Measurements from ENCODE around the gene ITPK1.
A peak's percentile ranks its signal among the peaks of the same experiment; 100 is the strongest.

The ITPK1 gene

GRCh38 chr14:92959189-92959531, 156.6 kb downstream of the ITPK1 start:
- no peak for DNase-seq
- in situ Hi-C loops (cut with HindIII; ENCODE audit: low pct_ligation_motif_present, low pct_unique_long_range_greater_than_20kb, low sequenced_read_pairs), result no loop called here

- no peak for DNase-seq
- in situ Hi-C loops (cut with HindIII; ENCODE audit: low pct_ligation_motif_present, low pct_unique_long_range_greater_than_20kb, low sequenced_read_pairs), result no loop called here
Measured at GRCh38 chr14:92958373-92959188, 157.1 kb downstream of the ITPK1 start.

- DNase-seq, result no peak
- in situ Hi-C loops (cut with HindIII; ENCODE audit: low pct_ligation_motif_present, low pct_unique_long_range_greater_than_20kb, low sequenced_read_pairs), result no loop called here
Measured at GRCh38 chr14:92956961-92957360, 158.8 kb downstream of the ITPK1 start.

- in situ Hi-C loops (cut with HindIII; ENCODE audit: low pct_ligation_motif_present, low pct_unique_long_range_greater_than_20kb, low sequenced_read_pairs), result no loop called here
- DNase-seq, result no peak
Measured at GRCh38 chr14:92955381-92955780, 160.3 kb downstream of the ITPK1 start.

- in situ Hi-C loops (cut with HindIII; ENCODE audit: low pct_ligation_motif_present, low pct_unique_long_range_greater_than_20kb, low sequenced_read_pairs), result no loop called here
- no peak for DNase-seq
Measured at GRCh38 chr14:92954933-92955332, 160.8 kb downstream of the ITPK1 start.

GRCh38 chr14:92953526-92953925, 162.2 kb downstream of the ITPK1 start:
- no peak for DNase-seq
- in situ Hi-C loops (cut with HindIII; ENCODE audit: low pct_ligation_motif_present, low pct_unique_long_range_greater_than_20kb, low sequenced_read_pairs), result no loop called here

GRCh38 chr14:92952481-92953298, 163.0 kb downstream of the ITPK1 start:
- DNase-seq, result no peak
- in situ Hi-C loops (cut with HindIII; ENCODE audit: low pct_ligation_motif_present, low pct_unique_long_range_greater_than_20kb, low sequenced_read_pairs), result no loop called here

GRCh38 chr14:92951912-92952471, 163.7 kb downstream of the ITPK1 start:
- in situ Hi-C loops (cut with HindIII; ENCODE audit: low pct_ligation_motif_present, low pct_unique_long_range_greater_than_20kb, low sequenced_read_pairs), result no loop called here
- peak; percentile 57 for DNase-seq

- in situ Hi-C loops (cut with HindIII; ENCODE audit: low pct_ligation_motif_present, low pct_unique_long_range_greater_than_20kb, low sequenced_read_pairs), result no loop called here
- no peak for DNase-seq
Measured at GRCh38 chr14:92951261-92951660, 164.5 kb downstream of the ITPK1 start.

GRCh38 chr14:92950773-92951172, 165.0 kb downstream of the ITPK1 start:
- DNase-seq, result no peak
- in situ Hi-C loops (cut with HindIII; ENCODE audit: low pct_ligation_motif_present, low pct_unique_long_range_greater_than_20kb, low sequenced_read_pairs), result no loop called here

GRCh38 chr14:92950193-92950540, 165.6 kb downstream of the ITPK1 start:
- DNase-seq, result no peak
- in situ Hi-C loops (cut with HindIII; ENCODE audit: low pct_ligation_motif_present, low pct_unique_long_range_greater_than_20kb, low sequenced_read_pairs), result no loop called here

GRCh38 chr14:92949496-92950192, 166.1 kb downstream of the ITPK1 start:
- DNase-seq, result no peak
- in situ Hi-C loops (cut with HindIII; ENCODE audit: low pct_ligation_motif_present, low pct_unique_long_range_greater_than_20kb, low sequenced_read_pairs), result loop anchor here (25.0 kb wide), 1 partner anchor 188 kb away; no protein-coding TSS in a partner anchor

GRCh38 chr14:92948647-92949046, 167.1 kb downstream of the ITPK1 start:
- no peak for DNase-seq
- in situ Hi-C loops (cut with HindIII; ENCODE audit: low pct_ligation_motif_present, low pct_unique_long_range_greater_than_20kb, low sequenced_read_pairs), result loop anchor here (25.0 kb wide), 1 partner anchor 189 kb away; no protein-coding TSS in a partner anchor

GRCh38 chr14:92946847-92947545, 168.7 kb downstream of the ITPK1 start:
- in situ Hi-C loops (cut with HindIII; ENCODE audit: low pct_ligation_motif_present, low pct_unique_long_range_greater_than_20kb, low sequenced_read_pairs), result loop anchor here (25.0 kb wide), 1 partner anchor 190 kb away; no protein-coding TSS in a partner anchor
- no peak for DNase-seq

- DNase-seq, result peak; percentile 69
- in situ Hi-C loops (cut with HindIII; ENCODE audit: low pct_ligation_motif_present, low pct_unique_long_range_greater_than_20kb, low sequenced_read_pairs), result loop anchor here (25.0 kb wide), 1 partner anchor 191 kb away; no protein-coding TSS in a partner anchor
Measured at GRCh38 chr14:92945959-92946846, 169.5 kb downstream of the ITPK1 start.

GRCh38 chr14:92945544-92945943, 170.2 kb downstream of the ITPK1 start:
- DNase-seq, result no peak
- in situ Hi-C loops (cut with HindIII; ENCODE audit: low pct_ligation_motif_present, low pct_unique_long_range_greater_than_20kb, low sequenced_read_pairs), result loop anchor here (25.0 kb wide), 1 partner anchor 192 kb away; no protein-coding TSS in a partner anchor

- DNase-seq, result no peak
- in situ Hi-C loops (cut with HindIII; ENCODE audit: low pct_ligation_motif_present, low pct_unique_long_range_greater_than_20kb, low sequenced_read_pairs), result loop anchor here (25.0 kb wide), 1 partner anchor 192 kb away; no protein-coding TSS in a partner anchor
Measured at GRCh38 chr14:92944976-92945375, 170.7 kb downstream of the ITPK1 start.

All from ACHN (cell line).